GM19452 (cell line): ENCODE data around the gene VTI1A.
A peak's percentile ranks its signal among the peaks of the same experiment; 100 is the strongest.

Source experiments
- ATAC-seq: cut with Tn5 transposase; IDR thresholded peaks from one replicate; pipeline ENCODE4 v1.9.1; 2021; ENCODE audit not compliant: unreplicated experiment

The VTI1A gene

GRCh38 chr10:112502536-112502935, 55.5 kb downstream of the VTI1A start:
- ATAC-seq: no peak

DNA sequence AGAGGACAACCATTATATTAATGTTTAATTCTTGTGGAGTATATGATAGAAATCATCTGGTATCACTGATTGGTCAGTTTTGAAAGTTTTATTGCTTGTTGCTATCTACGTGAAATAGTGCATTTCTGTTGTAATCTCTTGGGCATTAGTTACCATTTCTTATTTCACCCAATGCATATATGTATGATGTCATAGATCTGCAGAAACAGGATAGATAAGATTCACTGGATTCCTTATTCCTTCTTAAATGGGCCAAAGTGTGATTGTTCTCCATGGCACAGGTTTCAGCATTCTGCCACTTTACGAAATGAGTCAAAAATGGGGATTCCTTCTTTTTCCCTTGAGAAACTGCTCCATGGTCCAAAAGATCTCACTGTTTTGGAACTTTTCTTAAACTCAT, 56.6 kb downstream of the VTI1A start:
- ATAC-seq: no peak

GRCh38 chr10:112507046-112507445, 60.0 kb downstream of the VTI1A start:
- no peak for ATAC-seq

DNA sequence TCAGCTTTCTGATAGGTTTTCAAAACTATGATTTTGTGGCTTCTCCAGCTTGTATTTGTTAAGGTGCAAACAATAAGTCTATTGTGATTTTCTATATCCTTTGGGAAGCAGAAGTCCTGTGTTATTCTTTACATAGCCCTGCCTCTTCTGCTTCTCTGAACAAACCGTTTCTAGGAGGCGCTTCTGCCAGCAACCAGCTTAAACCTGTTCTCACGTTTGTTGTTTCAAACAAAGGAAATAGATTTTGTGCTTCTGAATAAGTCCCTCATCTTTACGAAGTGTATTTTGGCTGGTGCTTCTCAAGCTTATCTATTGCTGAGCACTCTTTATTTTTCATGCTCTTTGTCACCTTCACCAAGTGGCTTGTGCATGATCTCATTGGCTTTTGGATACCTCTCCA, 61.0 kb downstream of the VTI1A start:
- ATAC-seq: no peak

- no peak for ATAC-seq
Measured at GRCh38 chr10:112509558-112510291, 62.7 kb downstream of the VTI1A start.

DNA sequence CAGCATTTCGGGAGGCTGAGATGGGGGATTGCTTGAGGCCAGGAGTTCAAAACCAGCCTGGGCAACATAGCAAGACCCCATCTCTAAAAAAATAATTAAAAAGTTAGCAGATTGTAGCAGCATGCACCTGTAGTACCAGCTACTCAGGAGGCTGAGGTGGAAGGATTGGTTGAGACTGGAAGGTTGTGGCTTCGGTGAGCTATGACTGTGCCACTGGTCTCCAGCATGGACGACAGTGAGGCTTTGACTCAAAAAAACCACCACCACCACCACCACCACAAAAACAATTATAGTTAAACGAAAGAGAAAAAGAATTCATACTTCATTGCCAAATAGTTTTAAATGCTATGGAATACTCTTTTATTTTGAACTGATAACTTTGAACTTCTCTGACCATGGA, 63.4 kb downstream of the VTI1A start:
- ATAC-seq: no peak

- ATAC-seq: no peak
Measured at GRCh38 chr10:112512294-112512693, 65.3 kb downstream of the VTI1A start.

DNA sequence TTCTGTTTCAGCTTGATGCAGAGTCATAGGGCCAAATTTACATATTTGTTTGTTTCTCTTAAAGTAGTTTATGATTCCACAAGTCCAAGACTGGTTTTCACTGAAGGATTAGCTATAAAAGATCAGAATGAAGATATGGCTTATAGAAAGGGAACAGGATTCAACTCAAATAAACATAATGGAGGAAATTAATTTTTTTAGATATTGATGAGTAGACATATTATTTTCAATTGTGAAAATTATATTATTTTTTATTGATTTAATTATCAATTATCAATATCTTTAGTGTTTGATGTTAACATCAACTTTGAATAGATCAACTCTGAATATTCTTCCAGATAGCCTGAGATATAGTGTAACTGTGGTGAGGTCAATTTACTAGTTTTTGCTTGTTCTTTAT, 68.1 kb downstream of the VTI1A start:
- no peak for ATAC-seq

GRCh38 chr10:112515852-112516251, 68.8 kb downstream of the VTI1A start:
- no peak for ATAC-seq

DNA sequence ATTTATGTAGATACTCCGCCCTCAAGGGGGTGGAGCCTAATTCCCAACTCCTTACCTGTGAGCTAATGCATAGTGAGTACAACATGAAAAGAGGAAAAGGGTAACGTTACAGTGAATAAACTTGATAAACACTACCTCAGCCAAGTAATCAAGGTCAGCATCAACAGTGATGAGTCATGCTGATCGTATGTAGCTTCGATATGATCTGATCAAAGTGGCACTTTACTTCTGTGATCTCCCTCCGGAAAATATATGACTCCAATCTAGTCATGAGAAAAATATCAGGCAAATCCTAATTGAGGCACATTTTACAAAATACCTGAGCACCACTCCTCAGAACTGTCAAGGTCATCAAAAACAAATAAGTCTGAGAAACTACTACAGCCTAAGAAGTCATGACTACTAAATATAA, 70.4 kb downstream of the VTI1A start:
- ATAC-seq: no peak

- peak; percentile 86 for ATAC-seq
Measured at GRCh38 chr10:112519133-112519761, 72.2 kb downstream of the VTI1A start.

DNA sequence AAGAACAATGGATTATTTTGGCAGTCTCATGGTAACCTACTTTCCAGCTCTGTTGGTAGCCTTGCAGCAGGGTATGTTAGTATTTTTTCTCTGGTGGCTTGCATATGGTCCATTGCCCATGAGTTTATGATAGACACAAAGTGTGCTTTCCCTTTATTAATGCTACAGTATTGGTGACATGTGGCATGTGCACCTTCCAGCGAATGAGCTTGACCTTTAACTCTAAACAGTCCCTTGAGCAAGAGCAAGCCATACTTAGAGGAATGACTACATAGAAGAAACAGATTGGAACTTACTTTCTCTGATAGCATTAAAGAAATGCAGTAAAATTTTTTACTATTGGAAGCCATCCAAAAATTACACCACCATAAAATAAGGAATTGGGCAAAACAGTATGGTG, 73.9 kb downstream of the VTI1A start:
- ATAC-seq: no peak

- no peak for ATAC-seq
Measured at GRCh38 chr10:112524641-112525040, 77.6 kb downstream of the VTI1A start.

DNA sequence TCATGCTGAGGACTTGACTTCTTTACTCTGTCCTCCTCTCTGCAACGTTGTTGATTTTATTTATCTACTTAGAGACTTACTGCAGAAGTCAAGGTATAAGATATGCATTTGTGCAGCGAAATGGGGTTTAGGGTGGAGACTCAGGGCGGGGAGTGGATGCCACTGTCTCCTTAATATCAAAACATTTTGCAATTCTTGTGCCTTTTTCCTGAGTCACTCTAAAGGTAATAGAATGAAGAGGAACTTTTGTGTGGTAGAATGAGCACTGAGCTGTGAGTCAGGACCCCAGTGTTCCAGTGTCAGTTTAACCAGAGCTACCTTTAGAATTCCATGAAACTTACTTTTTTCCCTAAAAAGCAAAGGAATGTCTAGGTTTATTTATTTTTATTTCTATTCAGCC, 78.2 kb downstream of the VTI1A start:
- no peak for ATAC-seq

DNA sequence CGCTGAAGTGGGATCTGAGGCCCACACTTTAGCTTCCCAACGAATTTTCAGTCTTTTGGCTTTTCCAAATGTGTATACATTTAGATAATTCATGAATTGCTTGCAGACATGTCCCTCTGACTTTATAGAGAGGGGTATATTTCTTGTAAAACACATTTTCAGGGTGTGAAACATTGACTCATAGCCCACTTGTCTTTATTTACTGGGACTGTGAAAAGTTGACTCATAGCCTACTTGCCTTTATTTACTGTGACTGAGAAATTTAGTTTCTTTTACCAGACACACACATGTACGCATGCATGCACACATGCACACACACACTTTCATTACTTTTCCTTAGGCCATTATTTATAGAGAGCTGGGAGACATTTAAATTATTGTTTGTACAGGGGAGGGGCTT, 79.1 kb downstream of the VTI1A start:
- ATAC-seq: peak; percentile 96

- ATAC-seq: no peak
Measured at GRCh38 chr10:112526906-112527305, 79.9 kb downstream of the VTI1A start.

DNA sequence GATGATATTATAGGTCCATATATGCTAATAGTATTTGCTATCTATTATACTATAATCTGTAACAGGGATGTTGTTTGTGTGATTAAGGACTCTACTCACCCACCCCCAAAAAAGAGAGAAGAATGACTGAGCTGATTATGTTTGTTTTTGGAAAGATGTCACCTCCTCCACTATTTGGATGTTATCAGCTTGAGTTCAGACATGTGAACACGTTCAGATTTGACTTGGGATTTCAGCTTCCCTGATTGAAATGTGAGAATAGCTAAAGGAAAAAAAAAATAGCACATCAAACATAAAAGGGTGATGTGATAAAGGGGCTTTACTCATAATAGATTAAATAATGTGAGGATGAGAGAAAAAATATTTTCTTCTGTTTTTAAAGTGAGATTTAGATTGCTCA, 81.2 kb downstream of the VTI1A start:
- ATAC-seq: no peak

- ATAC-seq: no peak
Measured at GRCh38 chr10:112531421-112531820, 84.4 kb downstream of the VTI1A start.

GRCh38 chr10:112532189-112532588, 85.2 kb downstream of the VTI1A start:
- ATAC-seq: peak; percentile 98

DNA sequence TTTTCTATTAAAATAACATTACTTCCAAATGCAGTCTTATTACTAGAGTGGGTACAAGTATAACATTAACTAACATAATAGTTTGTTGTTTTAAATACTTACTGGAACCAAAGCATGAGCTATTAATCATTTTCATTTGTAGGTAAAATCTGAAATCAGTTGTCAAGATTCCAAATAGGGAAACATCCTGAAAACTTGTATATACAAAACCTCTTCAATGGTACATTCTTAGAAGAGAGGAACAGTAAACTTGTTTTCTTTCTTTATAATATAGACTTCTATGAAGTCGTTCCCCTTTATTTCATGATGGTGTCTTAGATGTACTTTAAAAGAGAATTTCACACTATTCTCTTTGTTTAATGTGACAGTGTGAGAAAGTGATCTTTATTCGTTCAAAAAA, 85.9 kb downstream of the VTI1A start:
- ATAC-seq: no peak

DNA sequence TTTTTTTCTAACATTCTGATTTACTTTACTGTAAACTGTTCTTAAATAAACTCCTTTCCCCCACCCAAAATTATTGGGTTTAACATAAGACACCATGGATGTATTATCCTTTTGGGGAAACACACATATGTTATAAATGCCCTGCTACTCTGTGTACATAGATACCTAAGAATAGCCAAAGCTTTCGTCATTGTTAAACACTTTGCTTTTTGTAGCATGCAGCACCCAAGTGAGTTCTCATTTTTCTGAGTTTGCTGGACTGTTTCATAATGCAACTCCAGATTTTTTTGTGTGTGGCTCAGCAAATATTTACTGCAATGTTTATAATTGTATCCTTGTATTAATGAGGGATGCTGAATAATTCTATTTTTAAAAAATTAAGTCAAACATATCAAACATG, 86.9 kb downstream of the VTI1A start:
- ATAC-seq: no peak

DNA sequence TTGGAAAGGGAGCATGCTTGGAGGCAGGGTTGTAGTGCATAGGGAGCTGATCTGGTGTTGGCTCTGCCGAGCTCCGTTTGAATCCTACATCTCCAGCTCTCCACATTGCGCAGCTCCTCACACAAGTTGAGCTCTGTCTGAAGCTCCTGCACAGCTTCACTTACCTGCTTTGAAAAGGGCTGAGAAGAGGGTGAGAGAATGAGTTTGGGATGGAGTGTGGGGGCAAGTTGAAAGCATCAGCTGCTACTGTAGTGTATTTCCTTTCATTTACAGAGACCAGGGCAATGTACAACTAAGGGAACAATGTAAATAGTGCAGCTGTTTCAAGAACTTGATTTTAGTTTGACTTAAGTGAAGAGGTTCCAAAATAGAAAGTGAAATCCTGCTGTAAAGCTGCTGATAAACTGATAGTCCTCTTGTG, 88.5 kb downstream of the VTI1A start:
- no peak for ATAC-seq

DNA sequence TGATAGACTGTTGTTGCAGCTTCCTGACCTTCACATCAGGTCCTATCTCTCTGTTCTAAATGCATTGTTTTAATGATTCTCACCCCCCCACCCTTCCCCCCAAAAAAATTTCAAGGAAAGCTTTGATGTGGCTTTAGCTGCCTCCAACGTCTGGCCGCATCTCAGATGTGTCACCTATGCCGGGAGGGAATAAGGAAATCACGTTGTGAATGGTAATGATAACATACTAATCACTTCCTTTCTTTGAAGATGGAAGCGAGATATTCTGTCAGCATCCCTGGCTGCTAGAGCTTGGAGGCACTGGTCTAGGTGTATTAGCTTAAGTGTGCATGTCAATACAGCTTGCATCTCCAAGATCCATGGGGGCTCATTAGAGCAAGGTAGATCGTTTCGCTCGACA, 89.6 kb downstream of the VTI1A start:
- ATAC-seq: no peak
